ENCODE data around the gene BMAL2. TPM values are rescaled to one million over a fixed set of nuclear protein-coding genes. Genes with fewer than 3 reads are reported as not detected.
A peak's percentile ranks its signal among the peaks of the same experiment; 100 is the strongest.

Gene BMAL2
- total RNA-seq, result under 1 TPM; 0.10 to 0.97 (median 0.30) TPM

GRCh38 chr12:27332714-27333402 is at the start of gene BMAL2:
Gene BMAL2, plus strand, starts transcription at chr12:27332836. Its CDS starts 237 bp downstream, at chr12:27333073.
- Histone ChIP-seq H3K27ac (no peak within 1 kb of the TSS), H3K4me3 (peak within 1 kb of the TSS; percentile 53 to 70 (median 56)), H3K4me1 (peaks cover 5 to 6% of the 10 kb centered on the region in 2 donors), H3K9me3 (no peaks in the 10 kb centered on the region), H3K36me3 (no peaks in the 10 kb centered on the region), H3K27me3 (peaks cover 22 to 44% (median 24%) of the 10 kb centered on the region in 3 donors)
- DNase-seq (no peak), ATAC-seq (peak in 1 of 2 donors; percentile 46)
- no peak for TF ChIP-seq CTCF (IDR thresholded peaks at IDR 0.05 in 4 of 5, conservative IDR thresholded peaks at IDR 0.05 in 1 of 5)
- peak in 1 of 2 donors; percentile 9 for TF ChIP-seq POLR2A (IDR thresholded peaks at IDR 0.05)
- intact Hi-C loops (cut with DNase I; ENCODE audit: low total_unique reads), result no loop called here
- in situ Hi-C loops (cut with MboI; ENCODE audit: low sequenced_read_pairs in 4 of 4), result no loop called here

- TF ChIP-seq CTCF (IDR thresholded peaks at IDR 0.05 in 4 of 5, conservative IDR thresholded peaks at IDR 0.05 in 1 of 5), result no peak
- TF ChIP-seq POLR2A (IDR thresholded peaks at IDR 0.05), result no peak
- Histone ChIP-seq H3K36me3 (no peaks in the 10 kb centered on the region), H3K27ac (peak overlapping the region; percentile 64 to 73 (median 68)), H3K9me3 (no peaks in the 10 kb centered on the region), H3K4me3 (no peak overlapping the region), H3K4me1 (peaks cover 16 to 30% of the 10 kb centered on the region in 2 donors), H3K27me3 (no peaks in the 10 kb centered on the region)
- intact Hi-C loops (cut with DNase I; ENCODE audit: low total_unique reads), result no loop called here
- no peak for DNase-seq
- no peak for ATAC-seq
- in situ Hi-C loops (cut with MboI; ENCODE audit: low sequenced_read_pairs in 4 of 4), result no loop called here
Observed at GRCh38 chr12:27284021-27284420, 48.6 kb upstream of the BMAL2 start.

- no peak for DNase-seq
- ATAC-seq, result peak; percentile 47 to 70
- H3K36me3 ChIP-seq, result no peaks in the 10 kb centered on the region
- H3K4me3 ChIP-seq, result peak overlapping the region in 1 of 4 donors; percentile 1
- no peak for TF ChIP-seq POLR2A (IDR thresholded peaks at IDR 0.05)
- TF ChIP-seq CTCF (IDR thresholded peaks at IDR 0.05 in 4 of 5, conservative IDR thresholded peaks at IDR 0.05 in 1 of 5), result no peak
- H3K4me1 ChIP-seq, result peaks cover 11 to 36% of the 10 kb centered on the region in 2 donors
- no peaks in the 10 kb centered on the region for H3K27me3 ChIP-seq
- in situ Hi-C loops (cut with MboI; ENCODE audit: low sequenced_read_pairs in 4 of 4), result no loop called here
- peak overlapping the region; percentile 64 to 73 (median 68) for H3K27ac ChIP-seq
- H3K9me3 ChIP-seq, result no peaks in the 10 kb centered on the region
- intact Hi-C loops (cut with DNase I; ENCODE audit: low total_unique reads), result no loop called here
Observed at GRCh38 chr12:27284751-27285150, 47.9 kb upstream of the BMAL2 start.

- DNase-seq, result no peak
- intact Hi-C loops (cut with DNase I; ENCODE audit: low total_unique reads) (no loop called here), in situ Hi-C loops (cut with MboI; ENCODE audit: low sequenced_read_pairs in 4 of 4) (no loop called here)
- H3K27me3 ChIP-seq, result no peaks in the 10 kb centered on the region
- no peaks in the 10 kb centered on the region for H3K9me3 ChIP-seq
- H3K4me3 ChIP-seq, result no peak overlapping the region
- no peak for ATAC-seq
- H3K36me3 ChIP-seq, result no peaks in the 10 kb centered on the region
- peaks cover 11 to 35% of the 10 kb centered on the region in 2 donors for H3K4me1 ChIP-seq
- no peak for TF ChIP-seq CTCF (IDR thresholded peaks at IDR 0.05 in 4 of 5, conservative IDR thresholded peaks at IDR 0.05 in 1 of 5)
- no peak for TF ChIP-seq POLR2A (IDR thresholded peaks at IDR 0.05)
- H3K27ac ChIP-seq, result peak overlapping the region; percentile 64 to 73 (median 68)
Observed at GRCh38 chr12:27285403-27285802, 47.2 kb upstream of the BMAL2 start.

All from gastrocnemius medialis (tissue), 4 donors.